Fibroblast of lung (primary cell): ENCODE measurements around the gene SNAP47.

Experiments
- EZH2 ChIP-seq: IDR thresholded peaks from 2 replicates; pipeline ENCODE4 v1.5.1; 2012; ENCODE audit warnings: low read length, control low read depth, mild to moderate bottlenecking; ENCODE audit errors: missing control alignments
- TF ChIP-seq, protein P1 (sequence below), 2 donors: IDR thresholded peaks in 1 of 2; conservative IDR thresholded peaks in 1 of 2; 1 replicate in 1 of 2; 2 replicates in 1 of 2; pipeline ENCODE4 v1.5.1; 2011 to 2012; ENCODE audit warnings: low read length in 2 of 2, control low read depth in 1 of 2, inconsistent platforms in 1 of 2, low read depth in 1 of 2, mild to moderate bottlenecking in 1 of 2

GRCh38 chr1:227731241-227731677, 4.0 kb upstream of the SNAP47 start:
- TF ChIP-seq, protein P1, sequence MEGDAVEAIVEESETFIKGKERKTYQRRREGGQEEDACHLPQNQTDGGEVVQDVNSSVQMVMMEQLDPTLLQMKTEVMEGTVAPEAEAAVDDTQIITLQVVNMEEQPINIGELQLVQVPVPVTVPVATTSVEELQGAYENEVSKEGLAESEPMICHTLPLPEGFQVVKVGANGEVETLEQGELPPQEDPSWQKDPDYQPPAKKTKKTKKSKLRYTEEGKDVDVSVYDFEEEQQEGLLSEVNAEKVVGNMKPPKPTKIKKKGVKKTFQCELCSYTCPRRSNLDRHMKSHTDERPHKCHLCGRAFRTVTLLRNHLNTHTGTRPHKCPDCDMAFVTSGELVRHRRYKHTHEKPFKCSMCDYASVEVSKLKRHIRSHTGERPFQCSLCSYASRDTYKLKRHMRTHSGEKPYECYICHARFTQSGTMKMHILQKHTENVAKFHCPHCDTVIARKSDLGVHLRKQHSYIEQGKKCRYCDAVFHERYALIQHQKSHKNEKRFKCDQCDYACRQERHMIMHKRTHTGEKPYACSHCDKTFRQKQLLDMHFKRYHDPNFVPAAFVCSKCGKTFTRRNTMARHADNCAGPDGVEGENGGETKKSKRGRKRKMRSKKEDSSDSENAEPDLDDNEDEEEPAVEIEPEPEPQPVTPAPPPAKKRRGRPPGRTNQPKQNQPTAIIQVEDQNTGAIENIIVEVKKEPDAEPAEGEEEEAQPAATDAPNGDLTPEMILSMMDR (conservative IDR thresholded peaks at IDR 0.05 in 1 of 2, IDR thresholded peaks at IDR 0.05 in 1 of 2; ENCODE audit: low read depth in 1 of 2, low read length in 2 of 2), result no peak
- no peak for TF ChIP-seq EZH2
